ENCODE measurements around the gene MSL3B.

GRCh38 chr2:233816771-233817170, 51.4 kb downstream of the MSL3B start:
- no peak for TF ChIP-seq CTCF (IDR thresholded peaks at IDR 0.05 in 4 of 5, conservative IDR thresholded peaks at IDR 0.05 in 1 of 5)
- TF ChIP-seq POLR2A (IDR thresholded peaks at IDR 0.05): no peak
